Hindlimb muscle (tissue), 1 donor: ENCODE measurements around the gene PDZRN4. TPM values are rescaled to one million over a fixed set of nuclear protein-coding genes. Genes with fewer than 3 reads are reported as not detected.
"Not testable (repeated sequence)": the region's sequence is repeated elsewhere in the genome, so short reads cannot be mapped to it uniquely, and the experiment has no call there.

Source experiments
- DNase-seq: peaks from one replicate; pipeline ENCODE4 v3.0.0-alpha.2; 2013
- polyA plus RNA-seq: library from polyadenylated mRNA; unstranded; fragments of 120-200 nt; gene quantifications from one replicate; pipeline ENCODE4 v1.2.1, GENCODE V29; 2013; ENCODE audit not compliant: insufficient read length

Gene PDZRN4
- polyA plus RNA-seq, 1 donor, result 1.8 TPM

- DNase-seq, result no peak
Measured at GRCh38 chr12:41217727-41218126, 29.6 kb downstream of the PDZRN4 start.

GRCh38 chr12:41220931-41221330 is 32.8 kb downstream of the PDZRN4 start:
- DNase-seq, result no peak

GRCh38 chr12:41221491-41221890 is 33.4 kb downstream of the PDZRN4 start:
- no peak for DNase-seq

GRCh38 chr12:41223600-41223999 is 35.5 kb downstream of the PDZRN4 start:
- DNase-seq, result no peak

- no peak for DNase-seq
Measured at GRCh38 chr12:41224066-41224465, 35.9 kb downstream of the PDZRN4 start.

- DNase-seq, result no peak
Measured at GRCh38 chr12:41225179-41225578, 37.1 kb downstream of the PDZRN4 start.

- no peak for DNase-seq
Measured at GRCh38 chr12:41228066-41228820, 40.1 kb downstream of the PDZRN4 start.

GRCh38 chr12:41230756-41231155 is 42.6 kb downstream of the PDZRN4 start:
- DNase-seq, result no peak

- no peak for DNase-seq
Measured at GRCh38 chr12:41234692-41235091, 46.6 kb downstream of the PDZRN4 start.

GRCh38 chr12:41242603-41243002 is 54.5 kb downstream of the PDZRN4 start:
- DNase-seq, result no peak

- DNase-seq, result no peak
Measured at GRCh38 chr12:41248391-41248790, 60.3 kb downstream of the PDZRN4 start.

- DNase-seq, result no peak
Measured at GRCh38 chr12:41250748-41251147, 62.6 kb downstream of the PDZRN4 start.

GRCh38 chr12:41254004-41254914 is 66.1 kb downstream of the PDZRN4 start:
- no peak for DNase-seq

- DNase-seq, result not testable (repeated sequence)
Measured at GRCh38 chr12:41263196-41263595, 75.1 kb downstream of the PDZRN4 start.

GRCh38 chr12:41264281-41264680 is 76.2 kb downstream of the PDZRN4 start:
- DNase-seq, result no peak

GRCh38 chr12:41269056-41269455 is 80.9 kb downstream of the PDZRN4 start:
- no peak for DNase-seq

- no peak for DNase-seq
Measured at GRCh38 chr12:41271489-41271888, 83.4 kb downstream of the PDZRN4 start.

GRCh38 chr12:41274643-41275042 is 86.5 kb downstream of the PDZRN4 start:
- no peak for DNase-seq

- peak; percentile 32 for DNase-seq
Measured at GRCh38 chr12:41277100-41277945, 89.2 kb downstream of the PDZRN4 start.

- no peak for DNase-seq
Measured at GRCh38 chr12:41277946-41278267, 89.8 kb downstream of the PDZRN4 start.

GRCh38 chr12:41280341-41281095 is 92.4 kb downstream of the PDZRN4 start:
- DNase-seq, result not testable (repeated sequence)

- not testable (repeated sequence) for DNase-seq
Measured at GRCh38 chr12:41285470-41285869, 97.3 kb downstream of the PDZRN4 start.
